HL-60/S4 treated with phorbol 12-myristate 13-acetate at 8.2 ng/mL for 4 days and 3 days (cell line): Measurements from ENCODE around the gene SND1.

ENCODE experiments used
- in situ Hi-C: fragments of 300-500 bp; cut with MboI; formaldehyde crosslinking; loops from 2 replicates; pipeline ENCODE4 v1.15.0; 2022; ENCODE audit warnings: low sequenced_read_pairs

Gene SND1

DNA sequence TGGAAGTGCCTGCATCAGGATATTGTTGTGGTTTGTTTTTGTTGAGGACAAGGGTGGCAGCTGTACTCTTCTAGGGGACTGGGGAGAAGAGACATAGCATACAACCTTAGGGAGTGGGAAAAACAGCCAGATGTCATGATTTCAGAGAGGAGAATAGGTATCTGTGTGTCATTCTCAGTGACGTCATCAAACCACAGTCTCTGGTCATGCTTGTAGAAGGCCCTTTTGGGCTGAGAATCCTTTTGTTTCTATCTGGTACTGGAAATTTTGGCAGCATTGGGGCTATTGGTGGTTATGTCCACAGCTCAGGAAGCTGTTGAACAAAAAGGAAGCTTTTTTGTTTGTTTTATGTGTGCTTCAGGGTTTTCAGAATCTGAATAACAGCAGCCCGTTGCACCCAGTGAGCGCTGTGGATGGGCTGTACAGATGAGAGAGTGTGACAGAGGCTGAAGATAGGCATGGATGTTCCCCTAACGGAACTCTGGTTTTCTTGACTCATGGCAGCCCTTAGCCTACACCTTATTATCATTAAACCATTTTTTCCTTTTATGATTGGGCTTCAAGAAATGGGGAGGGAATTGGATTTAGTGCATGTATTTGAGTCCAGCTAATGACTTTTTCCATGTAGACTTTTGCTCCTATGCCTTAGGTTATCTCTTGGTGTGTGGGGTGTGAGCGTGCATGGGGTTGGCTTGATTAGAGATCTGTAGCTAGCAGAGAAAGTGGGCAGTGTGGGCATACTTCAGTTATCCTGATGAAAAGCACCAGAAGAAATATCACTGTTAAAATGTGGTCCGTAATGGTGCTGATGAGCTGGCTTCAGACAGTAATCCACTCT is 65.7 kb downstream of the SND1 start:
- in situ Hi-C loops: loop anchor here (10.0 kb wide), 1 partner anchor 487 kb away; no protein-coding TSS in a partner anchor

DNA sequence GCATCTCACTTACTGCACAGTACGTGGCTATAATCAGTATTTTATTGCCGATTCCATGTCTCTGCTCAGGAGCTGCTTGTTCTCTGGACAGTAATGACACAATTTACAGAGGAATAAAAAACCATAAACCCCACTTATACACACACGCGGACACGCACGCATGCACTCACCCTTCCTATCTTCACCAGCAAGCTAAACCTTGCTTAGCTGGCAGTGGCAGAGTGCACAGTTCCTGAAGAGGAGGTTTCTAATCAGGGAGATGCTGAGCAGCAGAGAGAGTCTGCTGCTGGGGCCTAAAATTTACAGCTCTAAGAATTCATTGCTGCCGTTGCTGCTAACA is 66.3 kb downstream of the SND1 start:
- in situ Hi-C loops: loop anchor here (10.0 kb wide), 1 partner anchor 486 kb away; no protein-coding TSS in a partner anchor

DNA sequence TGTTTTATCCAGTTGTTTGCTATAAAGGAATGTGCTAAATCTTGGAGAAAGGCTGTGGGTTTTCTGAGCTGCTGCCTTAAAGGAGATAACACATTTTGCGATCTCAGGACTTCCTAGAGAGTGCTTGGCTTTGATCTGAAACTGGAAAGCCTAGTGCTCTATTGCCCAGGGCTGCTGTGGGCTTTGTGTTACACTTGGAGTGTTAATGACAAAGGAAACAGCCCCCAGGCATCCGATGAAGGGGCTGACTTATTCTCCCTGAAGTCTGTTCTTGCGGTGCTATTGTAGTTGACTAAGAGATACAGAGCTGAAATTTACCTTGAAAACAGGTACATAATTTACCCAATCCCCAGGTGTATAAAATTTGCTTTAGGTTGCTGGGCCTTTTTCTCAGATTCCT is 74.5 kb downstream of the SND1 start:
- in situ Hi-C loops: no loop called here

DNA sequence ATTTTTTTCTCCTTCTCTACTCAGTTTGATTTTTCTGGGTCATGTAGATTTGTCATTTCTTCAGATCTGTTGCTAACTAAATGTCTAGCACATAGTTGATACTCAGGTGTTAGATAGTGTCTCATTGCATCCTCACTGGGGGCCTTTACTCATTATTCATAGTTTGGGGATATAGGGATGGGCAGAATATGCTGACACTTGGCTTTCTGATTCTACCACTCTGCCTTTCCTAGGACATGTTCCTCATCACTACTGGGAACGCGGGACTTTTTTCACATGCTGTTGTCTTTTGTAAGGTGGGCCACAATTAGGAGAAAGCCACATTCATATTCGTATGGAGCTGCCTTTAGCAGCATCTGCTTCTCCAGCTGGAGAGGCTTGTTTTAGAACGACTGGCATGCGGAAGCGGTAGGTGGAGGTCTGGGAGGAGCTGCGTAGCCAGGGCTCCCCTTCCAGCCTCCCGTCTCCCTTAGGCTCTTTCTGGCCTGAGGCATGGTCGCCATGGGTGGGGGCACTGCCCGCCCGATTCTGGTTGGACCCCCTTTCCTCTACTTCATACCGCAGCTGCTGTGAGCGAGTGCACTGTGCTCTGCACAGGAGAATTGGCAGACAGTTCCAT is 78.8 kb downstream of the SND1 start:
- in situ Hi-C loops: no loop called here

DNA sequence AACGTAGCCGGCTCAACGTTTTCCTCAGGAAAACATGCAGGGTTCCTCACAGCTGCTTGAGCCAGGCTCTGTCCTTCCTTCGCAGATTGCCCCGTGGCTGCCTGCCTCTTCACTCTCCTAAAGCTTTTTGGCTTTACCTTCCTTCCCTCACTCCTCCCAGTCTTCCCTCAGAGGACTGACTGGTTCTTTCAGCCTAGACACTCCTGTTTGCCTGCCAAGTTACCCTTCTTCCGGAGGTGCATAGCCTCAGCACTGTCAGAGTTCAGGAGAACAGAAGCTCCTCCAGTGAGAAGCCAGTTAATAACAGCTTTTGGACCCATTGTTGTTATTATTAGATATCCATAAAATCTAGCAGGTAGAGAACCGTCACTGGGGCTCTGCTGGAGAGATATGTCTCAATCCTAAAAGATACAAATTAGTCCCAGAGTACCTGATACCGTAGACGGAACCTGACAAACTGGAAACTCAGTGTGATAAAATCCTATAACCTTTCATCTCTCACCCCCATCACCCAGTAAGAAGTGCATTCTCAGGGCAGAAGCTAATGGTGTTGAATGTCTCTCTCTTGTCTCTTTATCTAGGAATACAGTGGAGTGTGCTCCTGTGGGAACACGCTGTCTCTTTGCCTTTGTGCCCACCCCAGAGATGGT is 79.6 kb downstream of the SND1 start:
- in situ Hi-C loops: no loop called here

DNA sequence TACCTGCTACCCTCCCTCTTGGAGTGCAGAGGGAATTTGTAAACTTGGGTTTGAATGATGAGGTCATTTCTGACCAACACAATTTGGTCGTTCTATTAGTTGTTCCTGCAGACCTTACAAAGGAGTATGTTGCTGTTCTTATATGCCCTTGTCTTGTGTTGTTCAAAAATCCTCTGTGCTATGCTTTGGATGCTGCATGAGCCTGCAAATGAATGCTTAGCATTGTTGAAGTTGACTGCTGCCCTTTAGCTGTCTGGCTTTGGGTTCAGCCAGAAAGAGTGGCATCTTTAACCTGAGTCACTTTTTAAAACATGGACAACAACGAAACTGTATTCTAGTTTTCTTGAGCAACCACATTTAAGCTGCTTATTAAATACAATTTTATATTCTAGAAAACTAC is 80.3 kb downstream of the SND1 start:
- in situ Hi-C loops: no loop called here

DNA sequence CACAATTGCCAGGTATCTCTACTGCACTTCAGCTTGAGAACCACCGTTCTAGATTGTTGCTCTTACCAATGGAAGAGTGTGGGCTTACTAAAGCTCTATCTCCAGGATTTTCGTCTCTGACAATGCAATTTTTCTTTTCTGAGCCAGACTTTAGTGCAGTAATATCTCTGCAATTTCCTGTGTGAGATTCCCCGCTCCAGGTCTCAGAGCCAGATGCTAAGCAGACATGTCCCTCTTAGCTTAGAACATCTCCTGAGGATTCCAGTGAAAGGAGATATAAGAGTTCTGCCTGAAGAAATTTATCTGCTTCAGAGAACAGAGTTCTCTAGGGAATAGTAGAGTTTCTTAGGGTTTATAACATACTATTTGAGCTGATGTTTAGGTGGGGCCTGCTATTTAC is 82.0 kb downstream of the SND1 start:
- in situ Hi-C loops: no loop called here

DNA sequence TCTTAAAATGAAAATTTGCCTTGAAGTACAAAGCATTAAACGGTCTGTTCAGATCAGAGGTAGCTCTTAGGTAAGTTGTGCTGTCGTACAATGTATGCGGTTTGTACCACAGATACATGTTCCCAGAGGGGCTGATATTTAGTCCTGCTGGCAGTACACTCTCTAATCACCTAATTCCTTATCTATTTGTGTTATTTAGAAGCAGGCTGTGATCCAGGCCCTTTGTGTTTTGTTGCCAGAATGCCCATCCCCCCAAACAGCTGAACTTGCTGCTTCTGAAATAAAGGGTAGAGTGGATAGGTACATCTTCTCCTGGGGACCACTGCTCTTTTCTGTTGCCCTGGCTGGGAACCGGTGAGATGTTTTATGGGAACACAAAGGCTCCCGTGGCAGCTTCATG is 84.5 kb downstream of the SND1 start:
- in situ Hi-C loops: no loop called here

DNA sequence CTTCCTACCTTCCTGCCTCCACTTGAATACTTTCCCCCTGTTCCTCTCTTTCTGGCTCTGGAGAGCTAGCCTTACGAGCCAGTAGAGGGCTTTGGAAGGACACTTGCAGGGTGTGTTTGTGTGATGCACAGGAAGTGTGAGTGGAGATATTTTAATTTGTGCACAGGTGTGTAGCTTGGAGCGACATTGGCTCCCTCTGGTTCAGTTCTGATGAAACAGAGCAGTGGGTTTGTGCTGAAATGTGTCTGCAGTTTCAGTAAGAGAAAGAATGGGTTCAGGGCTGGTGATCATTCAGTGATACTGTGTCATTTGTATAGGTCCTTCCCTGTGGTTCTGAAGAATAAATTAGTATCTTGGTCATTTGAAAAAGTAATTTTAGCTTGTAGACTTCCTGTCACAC is 86.9 kb downstream of the SND1 start:
- in situ Hi-C loops: no loop called here

DNA sequence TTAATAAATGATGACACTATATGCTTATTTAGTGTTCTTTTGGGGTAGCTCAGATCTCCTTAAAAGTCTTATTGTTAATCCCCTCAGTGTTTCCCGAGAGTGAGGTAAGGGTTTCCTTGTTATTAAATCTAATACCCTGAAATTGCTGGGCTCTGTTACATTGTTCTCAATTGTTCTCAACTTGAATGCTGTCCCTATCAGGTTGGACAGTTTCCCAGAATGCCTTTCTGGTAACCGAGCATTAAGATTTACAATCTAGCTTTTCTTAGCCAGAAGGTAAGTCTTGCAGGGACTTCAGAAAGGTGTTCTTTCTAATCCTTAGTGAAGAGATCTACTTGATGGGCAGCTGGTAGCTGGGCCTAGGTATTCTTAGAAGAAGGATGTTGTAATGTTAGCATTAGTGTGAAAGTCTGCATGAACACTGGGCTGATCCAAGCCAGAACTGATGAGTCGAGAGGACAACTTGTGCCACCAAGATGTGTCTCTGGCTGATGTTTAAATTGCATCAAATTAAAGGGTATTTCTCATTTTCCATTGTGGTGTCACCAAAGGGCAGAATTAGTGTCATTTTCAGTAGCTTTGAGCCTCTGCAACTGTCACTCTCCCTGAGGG is 89.9 kb downstream of the SND1 start:
- in situ Hi-C loops: no loop called here

DNA sequence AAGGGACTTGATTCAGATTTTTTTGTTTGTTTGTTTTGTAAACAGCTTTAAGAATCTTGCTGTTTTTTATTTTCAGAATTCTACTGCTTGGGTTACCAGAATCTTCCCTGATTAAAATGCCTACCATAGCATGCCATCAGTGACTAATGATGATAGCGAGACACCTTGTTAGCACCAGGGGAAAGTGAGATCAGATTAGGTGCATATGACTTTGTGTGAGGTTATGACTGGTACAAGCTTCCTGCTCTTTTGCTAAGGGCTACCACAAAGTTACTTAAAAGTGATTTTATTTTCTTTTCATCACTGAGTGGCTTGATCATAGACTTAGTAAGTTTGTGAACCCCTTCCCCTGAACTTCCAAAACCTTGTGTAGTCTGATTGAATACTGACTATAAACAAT is 93.5 kb downstream of the SND1 start:
- in situ Hi-C loops: no loop called here

DNA sequence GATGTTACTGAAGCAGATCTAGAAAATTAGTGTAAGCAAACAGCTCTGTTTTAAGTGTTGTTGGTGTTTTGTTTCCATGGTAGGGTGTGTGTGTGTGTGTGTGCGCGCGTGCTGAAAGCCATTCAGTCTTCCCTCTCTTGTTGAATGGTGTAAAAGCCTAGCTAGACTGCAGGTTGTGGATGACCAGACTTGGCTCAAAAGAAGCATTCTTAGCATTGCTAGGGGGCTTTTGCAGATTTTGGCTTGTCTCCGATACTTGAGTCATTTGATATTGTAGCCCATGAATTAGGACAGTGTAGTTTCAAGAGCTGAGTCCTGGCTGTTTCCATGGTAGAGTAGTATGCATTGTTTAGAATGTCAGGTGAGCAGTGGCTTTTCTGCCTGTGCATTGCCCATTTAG is 99.1 kb downstream of the SND1 start:
- in situ Hi-C loops: no loop called here

DNA sequence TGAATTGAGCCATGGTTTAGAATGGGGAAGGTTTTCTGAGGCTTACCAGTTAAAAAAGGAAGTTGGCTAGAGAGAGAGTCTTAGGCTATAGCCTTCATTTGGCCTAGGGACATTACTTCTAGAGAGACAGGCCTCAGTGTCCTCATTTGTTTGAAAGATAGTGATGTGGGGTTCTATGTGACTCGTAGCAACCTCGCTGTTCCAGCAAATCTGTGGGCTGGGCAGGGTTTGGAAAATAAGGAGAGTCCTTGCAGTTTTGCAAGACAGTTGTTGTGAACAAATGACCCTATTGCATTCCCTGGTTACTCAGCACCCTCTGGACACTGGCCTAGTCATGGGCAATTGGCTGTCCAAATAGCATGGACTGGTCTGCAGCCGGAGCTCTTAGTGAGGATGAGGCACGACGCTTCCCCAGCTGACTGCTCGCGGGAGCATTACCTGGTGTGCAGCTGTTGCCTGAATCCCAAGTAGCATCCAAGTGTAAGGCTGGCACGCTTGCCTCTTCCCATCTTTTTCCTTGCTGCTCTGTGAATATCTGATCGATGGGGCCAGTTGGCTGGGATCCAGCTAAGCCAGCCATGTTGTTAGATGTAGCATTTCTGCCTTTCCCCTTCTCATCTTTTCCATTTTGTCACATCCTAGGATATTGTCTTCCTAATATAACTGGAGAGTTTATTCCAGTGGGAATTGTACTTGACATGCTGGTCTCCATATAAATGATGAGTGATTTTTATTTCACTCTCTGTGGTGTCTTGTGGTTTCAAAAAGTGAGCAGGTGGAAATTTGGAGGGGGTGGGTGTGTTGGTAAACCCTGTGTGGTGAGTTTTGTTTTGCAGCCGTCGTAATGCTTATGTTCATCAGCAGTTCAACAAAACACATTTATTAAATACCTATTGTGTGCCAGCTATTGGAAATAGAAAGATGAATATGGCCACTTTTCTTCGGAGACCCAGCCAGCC is 99.8 kb downstream of the SND1 start:
- in situ Hi-C loops: no loop called here

DNA sequence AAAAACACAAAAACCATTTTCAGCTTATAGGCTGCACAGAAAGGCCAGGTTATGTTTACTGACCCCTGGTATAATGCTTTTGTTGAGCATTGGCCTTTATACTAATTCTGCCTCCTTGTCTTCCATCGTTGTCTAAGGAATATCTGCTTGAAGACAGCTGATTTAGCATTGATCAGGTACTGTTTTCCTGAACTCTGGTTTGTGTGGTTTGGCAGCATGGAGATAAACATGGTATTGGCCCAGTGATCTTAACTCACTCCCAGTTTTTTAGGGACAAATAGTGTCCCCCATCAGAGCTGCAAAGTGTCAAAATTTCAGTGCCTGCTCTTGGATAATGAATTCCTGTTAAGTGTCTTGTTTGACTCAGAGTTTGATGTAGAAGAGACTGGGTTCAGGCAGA is 100.8 kb downstream of the SND1 start:
- in situ Hi-C loops: no loop called here

DNA sequence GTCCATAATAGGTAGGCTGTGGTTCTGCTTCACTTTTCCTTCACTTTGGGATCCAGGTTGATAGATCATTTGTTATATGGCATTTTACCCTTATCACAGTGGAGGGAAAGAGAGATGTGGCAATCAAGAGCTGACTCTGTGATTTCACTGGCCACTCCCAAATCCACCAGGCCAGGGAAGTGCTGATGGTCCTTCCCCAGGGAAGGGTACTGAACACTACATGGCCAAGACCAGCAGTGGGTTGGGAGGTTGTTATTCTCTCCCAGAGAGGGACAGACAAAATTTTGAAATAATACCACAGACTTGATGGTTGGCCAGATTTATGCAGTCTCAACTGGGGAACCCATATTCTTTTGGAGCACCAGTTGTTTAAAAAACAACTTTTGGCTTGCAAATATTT is 102.5 kb downstream of the SND1 start:
- in situ Hi-C loops: no loop called here

DNA sequence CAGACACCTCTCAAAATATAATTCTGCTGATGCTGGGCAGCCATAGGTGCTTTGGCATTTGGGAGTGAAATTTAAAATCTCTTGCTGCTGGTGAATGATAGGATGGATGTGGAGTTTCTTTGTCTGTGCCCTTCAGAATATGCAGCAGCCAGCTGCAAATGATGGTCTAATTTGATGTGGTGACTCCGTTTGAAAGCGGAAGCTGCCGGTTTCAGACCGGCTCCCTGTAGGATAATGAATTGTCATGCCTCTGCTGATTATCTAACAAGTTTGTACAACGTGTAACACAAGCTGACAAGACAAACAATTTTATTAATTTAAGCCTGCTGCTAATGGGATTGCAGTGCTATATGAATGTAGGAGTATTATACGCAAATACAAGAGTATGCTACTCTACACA is 103.5 kb downstream of the SND1 start:
- in situ Hi-C loops: no loop called here

DNA sequence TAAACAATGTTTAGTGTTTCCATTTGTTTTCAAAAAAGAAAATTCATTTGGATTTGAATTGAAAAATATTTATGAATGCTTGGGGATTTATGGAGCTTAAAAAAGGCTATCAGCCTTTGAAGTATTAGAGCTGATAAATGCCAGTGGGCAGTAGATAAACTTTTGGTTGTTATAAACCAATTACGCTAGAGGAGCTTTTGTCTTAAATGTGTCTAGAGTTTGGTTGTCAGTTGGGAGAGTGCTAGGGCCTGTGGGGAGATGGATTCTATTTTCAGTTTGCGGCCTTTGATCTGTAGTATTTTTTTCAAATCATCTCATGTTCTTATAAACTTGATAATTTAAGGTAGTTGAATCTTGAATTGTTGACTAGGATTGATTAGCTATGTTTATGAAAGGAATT is 104.0 kb downstream of the SND1 start:
- in situ Hi-C loops: no loop called here

DNA sequence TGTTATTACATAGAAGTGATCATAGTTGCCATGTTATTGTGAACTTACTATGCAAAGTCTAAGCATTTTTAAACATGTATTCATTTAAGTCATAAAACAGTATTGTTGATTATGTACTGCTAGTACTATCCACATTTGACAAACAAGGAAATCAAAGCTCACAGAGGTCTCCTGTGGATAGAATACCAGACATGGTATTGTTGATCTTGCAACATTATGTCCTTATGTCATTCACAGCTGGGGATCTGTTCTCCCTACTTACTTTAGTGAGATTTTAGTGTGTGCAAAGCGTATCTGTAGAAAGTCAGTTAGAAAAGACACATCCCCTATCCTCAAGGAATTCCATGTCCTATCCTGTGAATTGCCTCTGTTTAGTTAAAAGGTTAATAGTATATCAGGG is 106.1 kb downstream of the SND1 start:
- in situ Hi-C loops: no loop called here

DNA sequence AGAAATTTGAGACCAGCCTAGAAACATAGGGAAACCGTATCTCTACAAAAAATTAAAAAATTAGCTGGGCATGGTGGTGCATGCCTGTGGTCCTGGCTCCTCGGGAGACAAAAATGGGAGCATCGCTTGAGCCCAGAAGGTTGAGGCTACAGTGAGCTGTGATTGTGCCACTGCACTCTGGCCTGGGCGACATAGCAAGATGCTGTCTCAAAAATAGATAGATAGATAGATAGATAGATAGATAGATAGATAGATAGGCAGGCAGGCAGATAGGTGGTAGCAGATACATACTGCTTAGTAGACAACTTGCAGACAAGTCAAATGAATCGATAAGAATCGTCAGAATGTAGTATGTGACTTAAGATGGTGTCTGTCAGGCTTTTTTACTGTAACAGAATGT is 106.9 kb downstream of the SND1 start:
- in situ Hi-C loops: no loop called here

DNA sequence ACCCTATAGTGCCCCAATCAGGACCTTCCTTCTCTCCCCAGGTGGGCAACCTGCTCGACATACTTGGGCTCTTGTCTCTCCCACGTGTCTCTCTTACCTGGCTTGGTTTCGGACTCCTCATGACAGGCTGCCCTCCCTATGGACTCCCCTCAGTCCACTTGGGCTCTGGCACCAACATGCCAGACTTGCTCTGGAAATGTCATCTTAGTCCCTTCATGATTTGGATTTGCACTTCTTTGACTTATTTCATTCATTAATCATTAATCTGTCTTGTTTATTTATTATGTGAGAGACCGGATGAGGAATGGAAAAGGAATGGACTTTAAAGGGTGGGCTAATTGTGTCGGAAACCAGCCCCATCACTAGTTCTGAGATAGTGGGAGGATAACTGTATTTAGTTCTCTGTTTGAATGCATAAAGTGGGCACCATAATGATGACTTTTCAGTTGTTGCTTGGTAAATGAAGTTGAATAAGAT is 108.0 kb downstream of the SND1 start:
- in situ Hi-C loops: no loop called here
